Dendritic cell treated with granulocyte-macrophage colony-stimulating factor and Interleukin-4, amounts not matched to agents 40 ng/mL and 50 ng/mL, for 4 days (primary cell): Measurements from ENCODE around the gene SDHB.

Source experiments
- H3K27ac Mint-ChIP-seq: one replicate; pipeline ENCODE4 v1.8.0; 2022; ENCODE audit warnings: mild to moderate bottlenecking, mixed read lengths
- H3K27me3 Mint-ChIP-seq: one replicate; pipeline ENCODE4 v1.8.0; 2022; ENCODE audit warnings: mild to moderate bottlenecking, mixed read lengths
- H3K36me3 Mint-ChIP-seq: one replicate; pipeline ENCODE4 v1.8.0; 2022; ENCODE audit warnings: low read depth, mixed read lengths
- H3K4me1 Mint-ChIP-seq: one replicate; pipeline ENCODE4 v1.8.0; 2022; ENCODE audit warnings: low read depth, mixed read lengths
- H3K4me3 Mint-ChIP-seq: one replicate; pipeline ENCODE4 v1.8.0; 2022; ENCODE audit warnings: mild to moderate bottlenecking, moderate library complexity, mixed read lengths
- H3K9me3 Mint-ChIP-seq: one replicate; pipeline ENCODE4 v1.8.0; 2022; ENCODE audit warnings: mixed read lengths
- intact Hi-C: fragments of 100-400 bp; cut with micrococcal nuclease; formaldehyde crosslinking; loops from one replicate; pipeline ENCODE4 v1.15.0; 2022

Gene SDHB

DNA sequence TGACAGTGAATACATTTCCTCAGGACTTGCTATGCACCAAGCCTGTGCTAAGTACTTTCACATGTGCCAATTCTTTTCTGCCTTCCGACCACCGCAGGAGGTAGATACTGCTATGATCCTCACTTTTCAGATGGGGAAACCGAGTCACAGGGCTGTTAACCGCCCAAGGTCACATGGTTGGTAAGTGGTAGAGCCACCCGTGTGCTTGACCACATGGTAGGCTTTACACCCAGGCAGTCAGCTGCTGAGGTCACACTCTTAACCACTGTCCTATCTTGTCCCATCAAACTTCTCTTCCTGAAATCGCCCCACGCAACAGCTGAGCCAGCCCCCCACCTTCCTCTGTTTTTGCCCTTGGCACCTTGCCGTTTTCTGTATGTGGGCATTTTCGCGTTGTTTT is 31.0 kb upstream of the SDHB start:
- Mint-ChIP-seq H3K4me3 (no peak overlapping the region), H3K27ac (no peak overlapping the region), H3K9me3 (no peaks in the 10 kb centered on the region), H3K27me3 (no peaks in the 10 kb centered on the region), H3K36me3 (no peaks in the 10 kb centered on the region), H3K4me1 (peaks cover 22% of the 10 kb centered on the region)
- intact Hi-C loops, result no loop called here

DNA sequence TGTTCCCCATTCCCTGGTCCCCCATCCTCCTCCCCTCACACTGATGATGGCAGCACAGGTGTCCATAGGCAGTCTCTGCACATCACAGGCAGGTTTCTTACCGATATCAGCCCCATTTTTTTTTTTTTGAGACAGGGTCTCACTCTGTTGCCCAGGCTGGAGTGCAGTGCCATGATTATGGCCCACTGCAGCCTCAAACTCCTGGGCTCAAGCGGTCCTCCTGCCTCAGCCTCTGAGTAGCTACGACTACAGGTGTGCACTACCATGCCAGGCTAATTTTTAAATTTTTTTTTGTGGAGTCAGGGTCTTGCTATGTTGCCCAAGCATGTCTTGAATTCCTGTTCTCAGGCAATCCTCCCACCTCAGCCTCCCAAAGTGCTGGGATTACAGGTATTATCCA is 28.9 kb upstream of the SDHB start:
- H3K27ac Mint-ChIP-seq, result no peak overlapping the region

DNA sequence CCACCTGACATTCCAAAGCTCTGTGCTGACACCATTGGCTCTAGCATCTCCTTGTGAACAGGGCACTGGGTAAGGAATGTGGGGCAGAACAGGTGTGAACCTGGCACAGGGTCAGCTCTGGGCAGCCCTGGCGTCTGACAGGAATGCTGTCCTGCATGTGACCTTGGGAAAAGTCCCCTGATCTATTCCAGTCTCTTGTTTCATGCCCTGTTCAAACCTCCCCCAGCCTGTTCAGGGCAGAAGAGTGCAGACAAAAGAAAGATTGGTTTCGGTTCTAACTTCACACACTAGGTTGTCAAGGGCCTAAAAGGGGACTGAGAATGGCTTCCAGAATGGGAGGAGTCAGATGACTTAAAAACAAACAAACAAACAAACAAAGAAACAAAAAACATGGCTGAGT is 27.6 kb upstream of the SDHB start:
- intact Hi-C loops, result no loop called here
- H3K27me3 Mint-ChIP-seq, result no peaks in the 10 kb centered on the region
- no peak overlapping the region for H3K27ac Mint-ChIP-seq
- H3K36me3 Mint-ChIP-seq, result no peaks in the 10 kb centered on the region
- no peaks in the 10 kb centered on the region for H3K9me3 Mint-ChIP-seq
- no peak overlapping the region for H3K4me3 Mint-ChIP-seq
- H3K4me1 Mint-ChIP-seq, result peaks cover 28% of the 10 kb centered on the region

More for the DNA sequence above, 28.9 kb upstream of the SDHB start:
- no peaks in the 10 kb centered on the region for H3K27me3 Mint-ChIP-seq
- H3K4me3 Mint-ChIP-seq, result no peak overlapping the region
- no peaks in the 10 kb centered on the region for H3K9me3 Mint-ChIP-seq
- no peaks in the 10 kb centered on the region for H3K36me3 Mint-ChIP-seq
- H3K4me1 Mint-ChIP-seq, result peaks cover 28% of the 10 kb centered on the region
- intact Hi-C loops, result no loop called here

DNA sequence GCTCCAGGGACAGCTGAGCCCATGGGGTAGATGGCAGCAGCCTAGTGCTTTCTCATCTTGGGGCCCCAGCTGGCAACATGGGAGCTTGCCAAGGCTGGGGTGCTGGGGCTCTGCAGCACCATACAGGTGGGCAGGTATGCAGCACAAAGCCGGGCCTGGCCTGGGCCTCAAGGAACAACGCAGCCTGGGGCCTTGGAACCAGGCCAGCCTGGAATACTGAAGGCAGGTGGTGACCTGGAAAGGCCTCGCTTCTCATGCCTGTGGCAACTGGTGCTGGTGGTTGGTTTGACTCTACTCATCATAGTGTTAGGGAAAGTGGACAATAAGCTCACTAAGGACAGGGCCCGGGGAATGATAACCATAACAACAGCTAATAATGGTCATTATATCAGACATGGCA is 27.0 kb upstream of the SDHB start:
- Mint-ChIP-seq H3K4me3 (no peak overlapping the region), H3K27me3 (no peaks in the 10 kb centered on the region), H3K27ac (no peak overlapping the region), H3K36me3 (no peaks in the 10 kb centered on the region), H3K9me3 (no peaks in the 10 kb centered on the region), H3K4me1 (peaks cover 28% of the 10 kb centered on the region)
- intact Hi-C loops, result no loop called here

DNA sequence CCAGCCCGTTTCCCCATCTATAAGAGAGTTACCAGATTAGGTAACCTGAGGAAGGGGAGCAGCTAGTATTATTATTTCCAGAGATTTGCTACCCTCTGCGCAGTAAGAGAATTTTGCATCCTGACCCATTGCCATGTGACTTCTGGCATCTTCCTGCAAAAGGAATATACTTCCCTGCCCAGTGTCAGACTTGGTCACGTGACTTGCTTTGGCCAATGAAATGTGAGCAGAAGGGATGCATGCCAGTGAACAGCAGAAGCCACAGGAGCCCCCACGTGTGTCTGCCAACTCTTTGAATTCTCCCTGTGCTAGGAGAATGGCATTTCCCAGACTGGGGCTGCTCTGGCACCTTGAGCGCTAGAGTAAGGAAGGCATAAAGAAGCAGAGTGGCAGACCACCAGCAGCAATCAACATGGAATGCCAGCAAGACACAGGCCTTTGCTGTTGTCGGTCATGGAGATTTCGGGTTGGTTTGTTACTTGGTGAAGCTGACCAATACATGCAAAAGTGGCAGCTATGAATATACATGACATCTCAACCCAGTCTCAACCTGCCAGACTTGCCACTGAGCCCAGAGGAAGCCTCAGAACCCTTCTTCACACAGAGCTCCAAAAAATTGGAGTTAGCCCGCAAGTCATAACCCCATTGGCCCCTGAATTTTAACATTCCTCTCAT is 26.4 kb upstream of the SDHB start:
- intact Hi-C loops, result no loop called here
- peaks cover 35% of the 10 kb centered on the region for H3K4me1 Mint-ChIP-seq
- H3K4me3 Mint-ChIP-seq, result no peak overlapping the region
- no peaks in the 10 kb centered on the region for H3K27me3 Mint-ChIP-seq
- H3K9me3 Mint-ChIP-seq, result no peaks in the 10 kb centered on the region
- no peaks in the 10 kb centered on the region for H3K36me3 Mint-ChIP-seq
- no peak overlapping the region for H3K27ac Mint-ChIP-seq

DNA sequence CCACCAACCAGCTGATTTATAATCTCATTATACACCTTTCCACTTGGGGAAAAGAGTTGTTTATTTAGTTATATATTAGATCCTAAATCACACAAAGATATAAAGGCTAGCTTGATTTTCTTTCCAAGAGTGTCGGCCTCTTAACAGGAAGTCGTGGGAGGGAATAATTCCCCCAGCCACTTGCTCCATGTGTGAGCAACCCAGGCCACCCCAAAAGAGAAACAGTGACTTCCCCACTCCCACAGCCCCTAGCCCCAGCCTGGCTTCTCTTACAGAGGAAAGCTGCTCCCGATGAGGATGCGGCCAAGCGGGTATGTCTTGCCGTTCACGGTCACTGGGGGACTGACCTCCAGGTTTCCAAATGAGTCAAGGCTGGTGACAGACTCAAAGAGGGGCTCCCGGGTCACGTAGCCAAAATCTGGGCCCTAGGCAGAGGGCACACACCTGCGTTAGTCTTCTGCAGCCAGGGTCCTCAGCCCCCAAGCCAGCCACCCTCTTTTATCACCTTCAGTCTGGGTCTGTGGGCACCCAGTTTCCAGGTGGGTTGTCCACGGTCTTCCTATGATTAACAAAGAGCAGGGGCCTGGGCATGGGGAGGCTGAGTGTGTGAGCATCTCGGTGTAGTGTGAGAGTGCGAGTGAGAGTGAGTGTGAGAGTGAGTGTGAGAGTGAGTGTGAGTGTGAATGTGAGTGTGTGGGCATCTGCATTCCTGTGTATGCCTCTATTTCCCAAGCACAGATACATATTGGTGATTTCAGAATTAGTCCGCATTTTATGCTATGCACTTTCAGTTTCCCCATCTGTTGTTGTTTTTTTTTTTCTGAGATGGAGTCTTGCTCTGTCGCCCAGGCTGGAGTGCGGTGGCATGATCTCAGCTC is 25.4 kb upstream of the SDHB start:
- intact Hi-C loops, result no loop called here
- peaks cover 35% of the 10 kb centered on the region for H3K4me1 Mint-ChIP-seq
- H3K4me3 Mint-ChIP-seq, result no peak overlapping the region
- H3K27me3 Mint-ChIP-seq, result no peaks in the 10 kb centered on the region
- H3K9me3 Mint-ChIP-seq, result no peaks in the 10 kb centered on the region
- H3K36me3 Mint-ChIP-seq, result no peaks in the 10 kb centered on the region
- H3K27ac Mint-ChIP-seq, result no peak overlapping the region

DNA sequence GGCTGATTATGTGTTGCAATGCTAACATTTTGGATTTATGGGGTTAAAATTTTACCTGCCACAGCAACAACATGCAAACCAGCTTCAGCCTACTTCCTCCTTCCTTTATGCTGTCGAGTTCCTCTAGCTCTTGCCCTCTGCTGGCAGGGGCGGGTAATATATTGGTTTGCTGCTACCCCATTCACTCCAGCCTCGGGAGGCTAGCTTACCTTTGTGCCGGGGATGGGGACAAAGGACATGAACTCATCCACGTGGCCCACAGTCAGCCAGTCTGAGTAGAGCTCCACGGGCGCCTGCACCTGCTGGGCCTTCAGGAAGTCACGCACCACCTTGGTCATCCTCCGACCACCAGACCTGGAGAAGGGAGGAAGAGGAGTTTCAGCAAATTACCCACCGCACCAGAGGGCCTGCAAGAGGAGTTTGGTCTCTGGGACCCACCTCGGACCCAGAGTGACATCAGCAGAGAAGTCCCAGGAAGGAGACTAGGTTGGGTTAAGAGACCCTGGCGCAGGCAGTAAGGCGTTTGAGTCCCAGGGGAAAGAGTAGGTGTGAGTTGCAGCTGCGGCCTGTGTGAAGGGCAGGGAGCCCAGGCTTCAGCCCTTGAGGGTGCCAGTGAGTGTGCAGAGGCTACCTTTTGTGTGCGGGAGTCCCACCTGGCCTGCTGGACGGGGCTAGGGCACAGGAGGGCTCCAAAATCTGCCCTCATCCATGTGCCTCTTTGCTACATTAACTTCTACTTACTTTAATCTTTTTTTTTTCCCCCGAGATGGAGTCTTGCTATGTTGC is 21.8 kb upstream of the SDHB start:
- Mint-ChIP-seq H3K4me1 (peaks cover 13% of the 10 kb centered on the region), H3K36me3 (no peaks in the 10 kb centered on the region), H3K27ac (no peak overlapping the region), H3K4me3 (no peak overlapping the region), H3K27me3 (no peaks in the 10 kb centered on the region), H3K9me3 (no peaks in the 10 kb centered on the region)
- intact Hi-C loops, result loop anchor here (2.0 kb wide), 1 partner anchor 15 kb away; no protein-coding TSS in a partner anchor

DNA sequence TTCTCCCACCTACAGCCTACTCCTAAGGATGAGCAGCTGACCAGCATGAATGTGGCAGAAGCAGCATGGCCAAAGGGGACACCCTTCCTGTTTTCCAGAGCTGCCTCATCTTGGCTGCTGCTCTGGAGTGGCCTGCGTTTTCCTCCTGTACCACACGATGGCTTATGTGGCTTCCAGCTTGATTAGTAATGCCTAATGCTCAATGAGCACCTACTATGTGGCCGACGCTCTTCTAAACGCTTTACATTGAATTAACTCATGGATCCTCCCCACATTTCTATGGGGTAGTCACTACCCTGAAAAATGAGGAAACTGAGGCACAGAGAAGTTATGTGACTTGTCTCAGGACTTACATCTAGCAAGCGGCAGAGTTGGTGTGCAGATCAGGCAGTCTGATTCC is 18.0 kb upstream of the SDHB start:
- no peak overlapping the region for H3K27ac Mint-ChIP-seq
- no peak overlapping the region for H3K4me3 Mint-ChIP-seq
- H3K9me3 Mint-ChIP-seq, result no peaks in the 10 kb centered on the region
- intact Hi-C loops, result no loop called here
- H3K4me1 Mint-ChIP-seq, result peaks cover 26% of the 10 kb centered on the region
- no peaks in the 10 kb centered on the region for H3K36me3 Mint-ChIP-seq
- H3K27me3 Mint-ChIP-seq, result no peaks in the 10 kb centered on the region

DNA sequence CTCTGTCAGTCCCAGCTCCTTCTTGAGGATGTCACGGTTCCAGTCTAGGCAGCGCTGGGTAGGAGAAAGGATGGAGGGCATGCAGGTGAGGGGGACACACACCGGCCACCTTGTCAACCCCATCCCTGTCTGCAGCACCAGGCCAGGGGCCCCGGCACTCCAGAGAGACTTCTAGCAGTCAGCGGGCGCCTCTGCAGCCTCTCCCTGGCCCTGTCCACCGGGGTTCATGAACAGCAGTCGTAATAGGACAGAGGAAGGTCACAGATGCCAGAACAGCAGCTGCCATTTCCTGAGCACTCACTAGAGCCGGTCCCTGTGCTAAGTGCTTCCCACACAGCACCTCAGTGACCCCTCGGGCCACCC is 16.3 kb upstream of the SDHB start:
- Mint-ChIP-seq H3K9me3 (no peaks in the 10 kb centered on the region), H3K27ac (no peak overlapping the region), H3K4me1 (peaks cover 35% of the 10 kb centered on the region), H3K36me3 (no peaks in the 10 kb centered on the region), H3K27me3 (no peaks in the 10 kb centered on the region), H3K4me3 (no peak overlapping the region)
- intact Hi-C loops, result no loop called here

DNA sequence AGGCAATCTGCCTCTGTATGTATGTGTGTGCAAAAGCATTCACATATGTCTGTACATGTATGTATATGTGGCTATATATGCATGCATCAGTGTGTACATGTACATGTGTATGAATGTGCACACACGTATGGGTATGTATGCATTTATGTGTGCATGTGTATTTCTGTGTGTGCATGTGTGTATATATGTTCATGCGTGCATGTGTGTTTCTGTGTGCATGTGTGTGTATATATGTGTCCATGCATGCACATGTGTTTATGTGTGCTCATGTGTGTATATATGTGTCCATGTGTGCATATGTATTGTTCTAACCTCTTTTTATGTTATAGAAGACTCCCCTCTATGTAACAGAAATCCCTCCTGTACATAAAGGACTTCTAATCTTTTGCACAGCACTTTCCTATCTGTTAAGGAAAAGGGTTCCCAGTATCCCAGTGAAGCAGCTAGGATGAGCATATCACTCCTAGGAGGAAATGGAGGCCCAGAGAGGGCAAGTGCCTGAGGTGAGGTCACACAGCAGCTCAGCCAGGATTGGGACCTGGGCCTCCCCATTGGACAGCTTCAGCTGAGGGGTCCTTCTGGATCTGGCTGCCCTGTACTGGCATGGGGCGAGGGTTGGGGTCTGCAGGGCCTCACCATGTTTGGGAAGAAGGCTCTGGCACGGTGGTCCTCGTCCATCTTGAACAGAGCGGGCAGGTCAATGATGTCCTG is 15.8 kb upstream of the SDHB start:
- no peak overlapping the region for H3K27ac Mint-ChIP-seq
- no peaks in the 10 kb centered on the region for H3K27me3 Mint-ChIP-seq
- intact Hi-C loops, result no loop called here
- H3K4me3 Mint-ChIP-seq, result no peak overlapping the region
- H3K4me1 Mint-ChIP-seq, result peaks cover 36% of the 10 kb centered on the region
- no peaks in the 10 kb centered on the region for H3K9me3 Mint-ChIP-seq
- H3K36me3 Mint-ChIP-seq, result no peaks in the 10 kb centered on the region

DNA sequence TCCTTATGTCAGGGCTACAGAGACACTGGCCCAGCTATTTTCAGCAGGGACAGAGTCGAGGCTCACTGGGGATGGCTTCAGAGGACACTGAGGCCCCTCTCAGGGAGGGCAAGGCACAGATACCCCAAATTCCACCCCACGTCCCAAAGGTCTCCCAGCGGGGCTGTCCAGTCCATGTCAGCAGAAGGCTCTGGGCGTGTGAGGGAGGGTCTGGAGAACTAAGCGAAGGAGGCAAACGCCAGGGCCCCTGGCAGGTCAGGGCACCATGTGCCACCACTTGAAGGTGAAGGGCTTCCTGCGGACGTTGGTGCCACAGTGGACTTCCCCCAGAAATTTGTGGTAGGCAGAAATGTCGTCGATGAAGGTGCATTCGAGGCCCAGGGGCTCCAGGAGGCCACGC is 15.0 kb upstream of the SDHB start:
- Mint-ChIP-seq H3K9me3 (no peaks in the 10 kb centered on the region), H3K27me3 (no peaks in the 10 kb centered on the region), H3K4me3 (no peak overlapping the region), H3K36me3 (no peaks in the 10 kb centered on the region), H3K4me1 (peaks cover 36% of the 10 kb centered on the region), H3K27ac (no peak overlapping the region)
- intact Hi-C loops, result no loop called here

DNA sequence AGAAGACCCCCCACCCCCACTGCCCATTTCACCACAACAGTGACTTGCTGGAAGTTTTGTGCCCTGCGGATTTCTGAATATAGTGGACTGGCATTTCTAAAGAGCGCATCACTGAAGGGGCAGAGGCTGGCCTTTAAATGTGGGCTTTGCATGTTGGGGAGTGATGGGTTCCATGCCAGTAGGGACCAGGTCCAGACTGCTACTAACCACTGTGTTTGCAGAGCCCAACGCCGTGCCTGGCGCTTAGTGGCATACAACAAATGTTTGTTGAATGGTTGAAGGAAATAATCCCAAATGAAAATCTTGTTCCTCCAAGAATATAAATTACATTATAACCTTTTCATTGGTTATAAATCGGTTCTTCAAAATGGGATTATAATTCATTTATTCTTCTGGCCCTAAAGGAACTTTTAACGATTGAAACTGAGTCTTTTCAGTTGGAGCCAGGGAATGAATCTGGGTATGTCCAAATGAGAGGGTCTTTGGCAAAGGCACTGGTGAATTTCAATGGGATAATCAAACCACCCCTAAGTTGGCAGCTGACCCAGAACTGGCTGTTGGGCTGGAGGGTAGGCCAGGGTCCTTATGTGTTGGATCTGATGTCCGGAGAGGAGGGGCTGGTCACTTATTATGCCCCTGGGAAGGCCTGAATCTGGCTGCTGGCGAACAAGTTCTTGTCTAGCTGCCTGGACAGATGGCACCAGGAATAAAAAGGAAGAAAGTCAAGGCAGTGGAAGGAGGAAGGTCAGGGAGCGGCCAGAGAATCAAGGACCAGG is 13.8 kb upstream of the SDHB start:
- H3K36me3 Mint-ChIP-seq, result no peaks in the 10 kb centered on the region
- intact Hi-C loops, result no loop called here
- H3K27ac Mint-ChIP-seq, result peak overlapping the region; percentile 57
- no peak overlapping the region for H3K4me3 Mint-ChIP-seq
- peaks cover 39% of the 10 kb centered on the region for H3K4me1 Mint-ChIP-seq
- H3K9me3 Mint-ChIP-seq, result no peaks in the 10 kb centered on the region
- H3K27me3 Mint-ChIP-seq, result no peaks in the 10 kb centered on the region

DNA sequence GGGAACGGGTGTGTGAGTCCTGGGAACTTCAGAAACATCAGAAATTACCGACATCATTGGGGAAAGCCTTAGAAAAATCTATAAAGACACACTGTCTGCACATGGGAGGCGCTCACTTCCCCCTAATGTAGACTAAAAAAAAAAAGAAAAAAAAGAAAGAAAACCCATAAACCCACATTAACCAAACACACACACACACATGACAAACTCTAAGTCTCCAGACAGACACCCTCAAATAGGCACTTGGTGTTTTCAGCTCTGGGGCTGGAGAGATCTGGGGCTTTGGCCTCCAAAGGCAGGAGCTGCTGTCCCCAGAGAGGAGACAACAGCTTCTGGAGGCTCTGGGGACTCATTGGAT is 13.2 kb upstream of the SDHB start:
- Mint-ChIP-seq H3K4me3 (no peak overlapping the region), H3K27ac (peak overlapping the region; percentile 57), H3K9me3 (no peaks in the 10 kb centered on the region), H3K36me3 (no peaks in the 10 kb centered on the region), H3K27me3 (no peaks in the 10 kb centered on the region), H3K4me1 (peaks cover 44% of the 10 kb centered on the region)
- intact Hi-C loops, result no loop called here
